ENCODE measurements around the gene CDC27.
A peak's percentile ranks its signal among the peaks of the same experiment; 100 is the strongest.

The CDC27 gene

GRCh38 chr17:47208744-47209488 lies 19.8 kb upstream of the CDC27 start, which contains the start of gene MYL4:
TSS of gene MYL4 (plus strand) at chr17:47209348. CDS start at chr17:47209423, 75 bp downstream.
- no peak within 1 kb of the TSS for H3K27ac Mint-ChIP-seq
- H3K9me3 Mint-ChIP-seq, result no peaks in the 10 kb centered on the region
- ATAC-seq, result no peak

DNA sequence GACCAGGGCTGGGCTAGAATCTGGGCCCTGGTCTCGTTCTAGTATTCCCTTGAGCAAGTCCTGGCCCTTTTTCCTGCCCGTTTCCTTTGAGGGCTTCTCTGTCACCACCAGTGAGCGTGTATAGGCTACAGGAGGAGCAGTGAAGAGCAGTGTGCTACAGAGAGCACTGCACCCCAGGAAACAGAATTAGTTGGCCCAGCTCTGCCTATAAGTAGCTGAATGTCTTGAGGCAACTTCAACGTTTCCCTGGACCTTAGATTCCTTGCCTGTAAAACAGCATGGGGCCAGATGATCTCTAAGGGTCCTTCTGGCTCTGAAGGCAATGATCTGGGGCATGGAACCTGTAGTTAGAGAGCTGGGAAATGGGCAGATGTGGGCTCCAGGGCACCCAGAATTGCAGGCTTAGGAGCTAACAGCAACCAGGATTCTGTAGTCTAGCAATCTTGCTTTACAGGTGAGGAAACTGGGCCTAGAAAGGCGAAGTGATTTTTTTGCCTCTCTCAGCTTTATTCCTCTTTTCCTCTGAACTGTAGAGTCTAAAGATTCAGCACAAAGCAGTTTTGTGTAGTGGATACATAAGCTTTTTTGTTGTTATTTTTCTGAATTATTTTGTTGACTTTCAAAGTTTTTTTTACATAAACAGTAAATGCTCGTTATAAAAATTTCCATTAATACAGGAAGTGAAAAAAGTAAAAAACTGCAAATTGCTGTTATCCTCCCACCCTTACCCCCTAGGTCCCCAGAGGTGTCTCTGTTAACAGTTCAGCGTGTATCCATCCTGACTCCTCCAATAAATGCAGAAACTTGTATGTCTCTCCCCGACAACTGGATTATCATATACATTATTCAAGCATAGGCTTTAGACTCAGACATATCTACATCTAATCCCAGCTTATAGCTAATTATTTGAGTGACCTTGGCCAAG lies 18.3 kb upstream of the CDC27 start:
- peaks cover 47% of the 10 kb centered on the region for H3K4me1 Mint-ChIP-seq
- H3K36me3 Mint-ChIP-seq, result no peaks in the 10 kb centered on the region
- DNase-seq (ENCODE audit: low spot score in 2 of 2), result no peak
- H3K27ac Mint-ChIP-seq, result peak overlapping the region; percentile 88
- no peak overlapping the region for H3K4me3 Mint-ChIP-seq
- H3K9me3 Mint-ChIP-seq, result no peaks in the 10 kb centered on the region
- ATAC-seq, result no peak

More at GRCh38 chr17:47208744-47209488, 19.8 kb upstream of the CDC27 start, which contains the start of gene MYL4:
- Mint-ChIP-seq H3K4me1 (peaks cover 37% of the 10 kb centered on the region), H3K4me3 (no peak within 1 kb of the TSS), H3K36me3 (no peaks in the 10 kb centered on the region)
- DNase-seq (ENCODE audit: low spot score in 2 of 2), result no peak

- DNase-seq (ENCODE audit: low spot score in 2 of 2) (peak; percentile 20 to 72), ATAC-seq (peak; percentile 57)
- peak overlapping the region; percentile 66 for H3K4me3 Mint-ChIP-seq
- H3K36me3 Mint-ChIP-seq, result no peaks in the 10 kb centered on the region
- H3K27ac Mint-ChIP-seq, result peak overlapping the region; percentile 88
- H3K9me3 Mint-ChIP-seq, result no peaks in the 10 kb centered on the region
- H3K4me1 Mint-ChIP-seq, result peaks cover 50% of the 10 kb centered on the region
Measured at GRCh38 chr17:47205419-47205963, 16.4 kb upstream of the CDC27 start.

DNA sequence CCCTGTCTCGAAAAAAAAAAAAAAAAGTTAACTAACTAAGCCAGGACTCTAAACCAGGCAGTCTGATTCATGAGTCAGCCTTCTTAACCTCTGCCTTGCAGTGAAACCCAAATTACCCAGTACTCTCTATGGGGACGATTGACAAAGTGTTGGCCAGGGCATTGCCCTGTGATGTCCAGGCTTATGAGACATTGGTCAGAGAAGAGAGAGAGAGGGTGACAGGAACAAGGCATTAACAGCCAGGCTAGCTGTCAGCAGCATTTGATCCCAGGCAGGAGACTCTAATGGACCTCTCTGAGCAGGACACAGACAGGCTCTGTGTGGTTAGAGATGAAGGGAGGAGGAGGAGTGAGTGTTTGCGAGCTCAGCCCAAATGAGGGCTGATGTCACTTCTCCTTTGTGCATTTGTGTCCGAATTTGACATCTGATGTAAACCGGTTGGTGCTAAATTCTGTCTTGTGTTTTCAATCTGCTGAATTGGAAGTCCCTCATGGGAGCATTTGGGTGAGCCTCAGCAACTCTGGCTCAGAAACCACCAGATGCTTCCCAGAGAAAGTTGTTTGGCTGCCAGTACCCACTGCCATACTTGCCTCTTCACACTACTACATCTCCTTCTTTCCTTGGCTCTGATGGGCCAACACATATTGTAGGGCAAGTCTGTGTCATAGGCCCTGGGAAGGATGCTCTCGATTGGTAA lies 15.8 kb upstream of the CDC27 start:
- H3K36me3 Mint-ChIP-seq, result no peaks in the 10 kb centered on the region
- H3K27ac Mint-ChIP-seq, result peak overlapping the region; percentile 88
- H3K4me1 Mint-ChIP-seq, result peaks cover 56% of the 10 kb centered on the region
- DNase-seq (ENCODE audit: low spot score in 2 of 2) (peak; percentile 21 to 74), ATAC-seq (peak; percentile 86)
- H3K9me3 Mint-ChIP-seq, result no peaks in the 10 kb centered on the region
- peak overlapping the region; percentile 66 for H3K4me3 Mint-ChIP-seq

GRCh38 chr17:47203984-47204721 lies 15.1 kb upstream of the CDC27 start:
- Mint-ChIP-seq H3K27ac (peak overlapping the region; percentile 88), H3K9me3 (no peaks in the 10 kb centered on the region), H3K4me1 (peaks cover 58% of the 10 kb centered on the region), H3K36me3 (no peaks in the 10 kb centered on the region), H3K4me3 (peak overlapping the region; percentile 66)
- DNase-seq (ENCODE audit: low spot score in 2 of 2) (peak; percentile 28 to 74), ATAC-seq (peak; percentile 90)

DNA sequence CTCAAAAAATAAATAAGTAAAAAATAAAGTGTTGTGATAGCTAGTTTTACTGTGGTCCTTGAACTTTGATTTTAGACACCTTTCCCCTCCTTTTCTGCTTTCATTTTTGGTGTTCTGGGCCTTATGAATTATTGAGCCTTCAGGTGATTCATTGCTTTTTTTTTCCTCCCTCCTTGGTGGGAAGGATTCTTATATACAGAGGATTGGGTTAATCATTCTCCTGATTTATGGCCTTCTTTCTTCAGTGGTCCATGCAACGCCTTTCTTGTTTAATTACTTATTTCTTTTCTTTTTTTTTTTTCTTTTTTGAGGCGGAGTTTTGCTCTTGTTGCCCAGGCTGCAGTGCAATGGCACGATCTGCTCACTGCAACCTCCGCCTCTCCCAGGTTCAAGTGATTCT lies 12.1 kb upstream of the CDC27 start:
- no peak overlapping the region for H3K4me3 Mint-ChIP-seq
- H3K4me1 Mint-ChIP-seq, result peaks cover 44% of the 10 kb centered on the region
- H3K9me3 Mint-ChIP-seq, result no peaks in the 10 kb centered on the region
- no peak for ATAC-seq
- DNase-seq (ENCODE audit: low spot score in 2 of 2), result no peak
- H3K27ac Mint-ChIP-seq, result no peak overlapping the region
- H3K36me3 Mint-ChIP-seq, result no peaks in the 10 kb centered on the region

- no peak overlapping the region for H3K4me3 Mint-ChIP-seq
- ATAC-seq (no peak), DNase-seq (ENCODE audit: low spot score in 2 of 2) (no peak)
- peaks cover 36% of the 10 kb centered on the region for H3K4me1 Mint-ChIP-seq
- H3K36me3 Mint-ChIP-seq, result no peaks in the 10 kb centered on the region
- no peaks in the 10 kb centered on the region for H3K9me3 Mint-ChIP-seq
- peak overlapping the region; percentile 30 for H3K27ac Mint-ChIP-seq
Measured at GRCh38 chr17:47200325-47200664, 11.2 kb upstream of the CDC27 start.

GRCh38 chr17:47199627-47200324 lies 10.7 kb upstream of the CDC27 start:
- DNase-seq (ENCODE audit: low spot score in 2 of 2) (peak in 1 of 2 donors; percentile 37), ATAC-seq (no peak)
- Mint-ChIP-seq H3K4me3 (no peak overlapping the region), H3K36me3 (no peaks in the 10 kb centered on the region), H3K9me3 (no peaks in the 10 kb centered on the region), H3K27ac (peak overlapping the region; percentile 30), H3K4me1 (peaks cover 30% of the 10 kb centered on the region)

GRCh38 chr17:47197821-47198220 lies 8.7 kb upstream of the CDC27 start:
- Mint-ChIP-seq H3K4me1 (peaks cover 22% of the 10 kb centered on the region), H3K27ac (no peak overlapping the region), H3K4me3 (no peak overlapping the region), H3K36me3 (no peaks in the 10 kb centered on the region), H3K9me3 (no peaks in the 10 kb centered on the region)
- no peak for ATAC-seq
- no peak for DNase-seq (ENCODE audit: low spot score in 2 of 2)

DNA sequence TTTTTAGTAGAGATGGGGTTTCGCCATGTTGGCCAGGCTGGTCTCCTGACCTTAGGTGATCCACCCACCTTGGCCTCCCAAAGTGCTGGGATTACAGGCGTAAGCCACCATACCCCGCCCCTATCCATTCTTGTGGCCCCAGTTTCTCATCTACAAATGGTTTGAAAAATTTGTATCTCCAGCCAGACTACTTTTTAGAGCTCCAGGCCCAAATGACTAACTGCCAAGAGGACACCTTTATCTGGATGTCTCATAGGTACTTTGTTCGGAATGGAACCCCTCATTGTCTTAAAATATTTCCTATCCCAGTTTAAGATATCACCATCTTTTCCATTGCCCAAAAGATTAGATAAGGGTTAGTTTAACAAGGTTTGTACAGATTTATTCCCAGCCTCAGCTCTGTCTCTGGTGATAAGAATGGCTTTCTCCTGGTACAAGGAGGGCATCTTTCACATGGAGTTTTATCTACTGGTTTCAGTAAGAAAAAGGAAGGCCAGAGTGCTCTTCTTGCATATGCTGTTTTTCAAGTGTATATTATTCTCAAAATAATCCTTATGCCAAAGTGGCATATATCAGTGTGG lies 4.9 kb upstream of the CDC27 start:
- no peak overlapping the region for H3K4me3 Mint-ChIP-seq

GRCh38 chr17:47192554-47192953 lies 3.5 kb upstream of the CDC27 start:
- peak overlapping the region; percentile 7 for H3K4me3 Mint-ChIP-seq
- peak overlapping the region; percentile 62 for H3K27ac Mint-ChIP-seq
- peaks cover 6% of the 10 kb centered on the region for H3K36me3 Mint-ChIP-seq
- H3K4me1 Mint-ChIP-seq, result peaks cover 27% of the 10 kb centered on the region
- DNase-seq (ENCODE audit: low spot score in 2 of 2) (peak in 1 of 2 donors; percentile 35), ATAC-seq (no peak)
- H3K9me3 Mint-ChIP-seq, result no peaks in the 10 kb centered on the region

More for the DNA sequence above, 4.9 kb upstream of the CDC27 start:
- H3K9me3 Mint-ChIP-seq, result no peaks in the 10 kb centered on the region
- DNase-seq (ENCODE audit: low spot score in 2 of 2), result no peak
- no peak for ATAC-seq
- peaks cover 27% of the 10 kb centered on the region for H3K4me1 Mint-ChIP-seq
- H3K36me3 Mint-ChIP-seq, result peaks cover 4% of the 10 kb centered on the region
- H3K27ac Mint-ChIP-seq, result peak overlapping the region; percentile 62

GRCh38 chr17:47190770-47191169 lies 1.7 kb upstream of the CDC27 start:
- ATAC-seq (no peak), DNase-seq (ENCODE audit: low spot score in 2 of 2) (peak in 1 of 2 donors; percentile 46)
- Mint-ChIP-seq H3K4me3 (no peak overlapping the region), H3K36me3 (peaks cover 19% of the 10 kb centered on the region), H3K4me1 (peaks cover 39% of the 10 kb centered on the region), H3K27ac (no peak overlapping the region), H3K9me3 (no peaks in the 10 kb centered on the region)

GRCh38 chr17:47190243-47190642 lies 1.1 kb upstream of the CDC27 start:
- H3K4me1 Mint-ChIP-seq, result peaks cover 40% of the 10 kb centered on the region
- peak overlapping the region; percentile 99 for H3K27ac Mint-ChIP-seq
- H3K9me3 Mint-ChIP-seq, result no peaks in the 10 kb centered on the region
- DNase-seq (ENCODE audit: low spot score in 2 of 2) (no peak), ATAC-seq (no peak)
- peak overlapping the region; percentile 94 for H3K4me3 Mint-ChIP-seq
- H3K36me3 Mint-ChIP-seq, result peaks cover 19% of the 10 kb centered on the region
